ENCODE measurements around the gene CCDC196. TPM values are rescaled to one million over a fixed set of nuclear protein-coding genes. Genes with fewer than 3 reads are reported as not detected.
"Not testable (repeated sequence)": the region's sequence is repeated elsewhere in the genome, so short reads cannot be mapped to it uniquely, and the experiment has no call there.

Gene CCDC196
- total RNA-seq, 1 donor from 2014 or later = not detected

DNA sequence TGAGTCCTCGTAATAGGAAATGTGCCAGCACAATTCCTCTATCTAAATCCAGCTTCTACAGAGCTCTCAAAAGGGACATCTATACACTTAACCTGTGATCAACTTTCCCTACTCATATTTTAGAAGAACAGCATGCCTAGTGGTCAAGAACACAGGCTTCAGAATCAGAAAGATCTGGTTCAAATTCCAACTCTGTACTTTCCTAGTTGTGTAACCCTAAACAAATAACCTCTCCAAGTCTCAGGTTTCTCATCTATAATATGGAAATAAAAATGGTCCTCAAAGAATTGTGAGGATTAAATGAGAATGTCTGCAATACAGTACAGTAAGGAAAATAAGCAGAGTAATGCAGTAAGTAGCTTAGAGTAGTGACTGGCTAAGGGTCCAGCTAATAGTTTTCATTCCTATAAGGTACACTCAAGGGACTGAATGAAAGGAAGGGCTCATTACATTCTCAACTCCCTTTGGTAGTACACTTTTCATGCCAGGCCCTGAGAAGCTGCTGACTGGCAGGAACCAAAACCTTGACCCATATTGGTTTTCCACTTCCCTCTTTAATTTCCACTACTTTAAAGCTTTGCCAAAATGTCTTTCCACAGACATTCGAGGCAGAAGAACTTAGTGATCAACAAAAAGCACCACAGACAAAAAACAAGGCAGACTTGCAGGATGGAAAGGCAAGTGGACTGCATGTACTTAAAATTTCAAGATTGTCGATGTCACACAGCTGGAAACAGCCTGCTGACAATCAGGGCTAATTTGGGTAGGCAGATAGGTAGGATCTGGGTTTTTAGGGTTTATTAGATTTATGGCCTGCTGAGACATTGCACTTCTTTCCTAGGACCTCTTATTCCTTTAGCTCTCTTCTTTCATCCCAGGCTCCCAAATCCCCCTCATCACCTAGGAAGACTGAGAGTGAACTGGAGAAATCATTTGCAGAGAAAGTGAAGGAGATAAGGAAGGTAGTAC is 4.3 kb downstream of the CCDC196 start:
- ATAC-seq = no peak
- intact Hi-C loops (cut with DNase I) = no loop called here
- DNase-seq (ENCODE audit: low spot score) = no peak

GRCh38 chr14:66493750-66494149 is 7.6 kb downstream of the CCDC196 start:
- DNase-seq (ENCODE audit: low spot score) (no peak), ATAC-seq (no peak)
- intact Hi-C loops (cut with DNase I) = no loop called here

DNA sequence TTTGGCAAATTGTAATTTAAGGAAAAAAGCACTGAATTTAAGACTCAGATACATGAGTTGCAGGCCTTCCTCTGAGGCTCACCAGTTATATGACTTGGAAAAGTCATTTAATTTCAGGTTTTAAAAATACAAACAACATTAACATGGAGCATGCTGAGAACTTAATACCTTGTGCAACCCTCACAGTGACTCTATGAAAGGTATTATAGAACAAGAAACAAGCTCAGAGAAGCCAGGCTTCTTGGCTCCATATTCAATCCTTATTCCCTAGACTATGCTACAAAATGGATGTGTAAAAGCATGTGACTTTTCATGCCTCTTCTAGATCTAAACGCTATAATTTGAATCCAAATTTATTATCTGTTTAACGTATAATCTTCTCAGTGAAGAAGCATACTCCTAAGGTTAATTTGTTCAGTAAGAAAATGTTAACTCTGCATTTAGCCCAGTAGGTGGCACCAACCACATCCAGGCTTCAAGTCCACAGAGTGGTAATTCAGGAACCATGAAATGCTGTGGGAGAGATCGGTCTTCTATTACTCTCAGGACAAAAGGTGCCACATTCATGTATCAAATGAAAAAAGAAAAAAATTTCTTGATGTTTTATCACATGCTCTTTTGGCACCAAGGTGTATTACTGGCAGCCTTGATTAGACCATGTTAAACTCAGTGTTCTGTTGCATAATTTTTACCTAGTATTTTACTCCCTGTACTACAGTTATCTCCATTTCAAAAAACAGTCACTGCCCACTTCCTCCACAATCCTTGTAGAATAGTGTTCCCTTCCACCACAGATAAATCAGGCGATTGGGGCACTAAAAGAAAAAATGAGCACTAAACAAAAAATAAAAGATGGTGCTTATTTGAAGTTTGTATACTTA is 9.3 kb downstream of the CCDC196 start:
- DNase-seq (ENCODE audit: low spot score) (no peak), ATAC-seq (peak; percentile 87)
- intact Hi-C loops (cut with DNase I) = no loop called here

GRCh38 chr14:66496188-66496807 is 10.1 kb downstream of the CCDC196 start:
- no peak for DNase-seq (ENCODE audit: low spot score)
- intact Hi-C loops (cut with DNase I) = no loop called here
- ATAC-seq = no peak

- no peak for DNase-seq (ENCODE audit: low spot score)
- intact Hi-C loops (cut with DNase I) = no loop called here
- ATAC-seq = no peak
Observed at GRCh38 chr14:66496911-66497310, 10.7 kb downstream of the CCDC196 start.

GRCh38 chr14:66498311-66498710 is 12.1 kb downstream of the CCDC196 start:
- intact Hi-C loops (cut with DNase I) = no loop called here

DNA sequence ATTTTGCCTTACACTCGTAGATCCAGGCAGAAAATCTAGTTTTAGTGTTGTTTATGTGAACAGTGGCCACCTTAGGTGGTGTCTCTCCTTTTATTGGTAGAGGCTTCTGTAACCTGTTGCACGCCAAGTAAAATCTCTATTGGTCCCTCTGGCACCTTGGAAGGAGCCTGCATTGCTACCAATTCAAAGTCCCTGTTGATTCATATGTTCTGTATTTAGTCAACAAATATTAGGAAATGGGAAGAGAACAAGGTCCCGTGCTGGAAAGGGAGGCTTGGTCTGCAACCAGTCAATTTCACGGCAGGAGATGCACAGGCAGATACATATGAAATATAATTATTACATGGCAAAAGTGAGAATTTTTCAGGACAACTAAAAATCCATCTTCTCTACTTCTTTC is 15.4 kb downstream of the CCDC196 start:
- no peak for DNase-seq (ENCODE audit: low spot score)
- ATAC-seq = no peak
- intact Hi-C loops (cut with DNase I) = no loop called here

More at GRCh38 chr14:66498311-66498710, 12.1 kb downstream of the CCDC196 start:
- no peak for DNase-seq (ENCODE audit: low spot score)
- no peak for ATAC-seq

DNA sequence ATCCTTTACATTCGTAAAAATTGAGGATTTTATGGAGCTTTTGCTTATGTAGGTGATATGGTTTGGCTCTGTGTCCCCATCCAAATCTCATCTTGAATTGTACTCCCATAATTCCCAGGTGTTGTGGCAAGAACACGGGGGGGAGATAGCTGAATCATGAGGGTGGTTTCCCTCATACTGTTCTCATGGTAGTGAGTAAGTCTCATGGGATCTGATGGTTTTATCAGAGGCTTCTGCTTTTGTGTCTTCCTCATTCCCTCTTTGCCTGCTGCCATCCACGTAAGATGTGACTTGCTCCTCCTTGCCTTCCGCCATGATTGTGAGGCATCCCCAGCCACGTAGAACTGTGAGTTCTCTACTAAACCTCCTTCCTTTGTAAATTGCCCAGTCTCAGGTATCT is 16.7 kb downstream of the CCDC196 start:
- intact Hi-C loops (cut with DNase I); DNase-seq (ENCODE audit: low spot score); ATAC-seq: not testable (repeated sequence)

DNA sequence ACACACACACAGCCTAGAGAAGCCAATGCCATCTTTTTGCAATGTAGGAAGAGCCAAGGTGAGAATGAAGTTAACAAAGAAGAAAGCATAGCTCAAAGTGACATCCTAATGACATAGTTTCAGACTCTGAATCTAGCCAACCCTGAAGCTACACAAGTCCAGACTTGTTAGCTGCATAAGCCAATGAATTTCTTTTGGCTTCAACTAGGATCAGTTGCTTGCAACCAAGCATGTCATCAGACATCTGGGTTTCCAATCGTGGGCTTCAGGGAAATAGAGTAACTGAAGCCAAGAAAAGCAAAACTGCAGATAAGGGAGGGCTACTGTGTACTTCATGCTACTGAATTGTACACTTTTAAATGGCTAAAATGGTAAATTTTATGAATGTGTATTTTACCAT is 17.4 kb downstream of the CCDC196 start:
- intact Hi-C loops (cut with DNase I) = no loop called here
- DNase-seq (ENCODE audit: low spot score) (no peak), ATAC-seq (no peak)

- intact Hi-C loops (cut with DNase I) = no loop called here
Observed at GRCh38 chr14:66507181-66507721, 21.1 kb downstream of the CCDC196 start.

DNA sequence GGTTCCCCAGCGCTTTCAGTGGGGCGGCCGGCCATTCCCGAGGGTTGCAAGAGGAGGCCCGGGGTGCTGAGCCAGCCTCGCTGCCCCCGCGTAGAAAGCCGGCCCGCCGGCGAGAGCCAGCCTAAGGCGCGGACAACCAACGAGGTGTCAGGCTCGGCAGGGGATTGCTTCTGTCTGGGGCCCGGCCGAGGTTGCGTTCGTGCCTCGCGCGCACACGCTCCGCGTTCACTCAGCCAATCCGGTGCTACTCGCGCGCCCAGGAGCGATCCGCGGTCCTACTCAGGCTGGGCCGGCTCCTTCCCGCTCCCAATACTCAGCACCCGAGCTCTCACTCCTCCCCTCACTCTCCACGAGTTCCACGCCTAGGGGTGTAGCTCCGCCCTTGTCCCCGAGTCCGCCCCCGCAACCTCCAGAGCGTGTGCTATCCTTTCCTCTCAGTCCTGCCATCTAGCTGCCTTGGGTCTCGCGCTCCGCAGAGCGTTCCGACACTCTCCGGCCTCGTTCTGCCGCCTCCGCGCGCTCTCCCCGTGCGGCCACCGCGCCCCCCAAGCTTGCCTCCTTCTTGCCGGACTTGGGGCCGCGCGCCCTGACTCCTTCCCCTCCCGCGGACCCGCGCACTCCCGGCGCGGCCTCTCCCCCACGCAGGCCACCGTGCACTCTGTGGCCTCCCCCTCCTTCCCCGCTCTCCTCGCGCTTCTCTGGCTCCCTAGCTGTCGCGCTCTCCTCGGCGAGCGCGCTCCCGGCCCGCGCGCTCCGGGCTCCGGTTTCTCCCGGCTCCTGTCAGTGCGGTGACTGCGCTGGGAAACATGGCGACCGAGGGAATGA is 21.8 kb downstream of the CCDC196 start, which contains the start of gene GPHN:
Gene GPHN (plus strand): TSS at position 426 of the 825 bp plus-strand sequence.
- intact Hi-C loops (cut with DNase I) = no loop called here
- peak; percentile 96 for DNase-seq (ENCODE audit: low spot score)
- peak; percentile 99 for ATAC-seq

More at GRCh38 chr14:66507181-66507721, 21.1 kb downstream of the CCDC196 start:
- no peak for DNase-seq (ENCODE audit: low spot score)
- peak; percentile 40 for ATAC-seq

DNA sequence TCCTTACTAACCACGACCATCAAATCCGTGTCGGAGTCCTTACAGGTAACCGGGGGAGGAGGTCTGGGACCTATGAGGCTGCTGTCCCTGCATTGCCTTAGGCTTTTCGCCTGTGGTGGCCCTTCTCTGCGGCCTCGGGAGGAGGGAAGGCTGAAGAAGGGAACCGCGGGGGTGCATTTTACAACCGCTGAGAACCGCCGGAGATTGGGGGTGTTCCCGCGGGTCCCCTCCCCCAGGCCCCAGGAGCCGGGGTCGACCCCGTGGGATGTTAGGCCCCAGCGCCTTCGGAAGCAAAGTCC is 22.3 kb downstream of the CCDC196 start:
- ATAC-seq (no peak), DNase-seq (ENCODE audit: low spot score) (peak; percentile 65)
- intact Hi-C loops (cut with DNase I) = no loop called here

DNA sequence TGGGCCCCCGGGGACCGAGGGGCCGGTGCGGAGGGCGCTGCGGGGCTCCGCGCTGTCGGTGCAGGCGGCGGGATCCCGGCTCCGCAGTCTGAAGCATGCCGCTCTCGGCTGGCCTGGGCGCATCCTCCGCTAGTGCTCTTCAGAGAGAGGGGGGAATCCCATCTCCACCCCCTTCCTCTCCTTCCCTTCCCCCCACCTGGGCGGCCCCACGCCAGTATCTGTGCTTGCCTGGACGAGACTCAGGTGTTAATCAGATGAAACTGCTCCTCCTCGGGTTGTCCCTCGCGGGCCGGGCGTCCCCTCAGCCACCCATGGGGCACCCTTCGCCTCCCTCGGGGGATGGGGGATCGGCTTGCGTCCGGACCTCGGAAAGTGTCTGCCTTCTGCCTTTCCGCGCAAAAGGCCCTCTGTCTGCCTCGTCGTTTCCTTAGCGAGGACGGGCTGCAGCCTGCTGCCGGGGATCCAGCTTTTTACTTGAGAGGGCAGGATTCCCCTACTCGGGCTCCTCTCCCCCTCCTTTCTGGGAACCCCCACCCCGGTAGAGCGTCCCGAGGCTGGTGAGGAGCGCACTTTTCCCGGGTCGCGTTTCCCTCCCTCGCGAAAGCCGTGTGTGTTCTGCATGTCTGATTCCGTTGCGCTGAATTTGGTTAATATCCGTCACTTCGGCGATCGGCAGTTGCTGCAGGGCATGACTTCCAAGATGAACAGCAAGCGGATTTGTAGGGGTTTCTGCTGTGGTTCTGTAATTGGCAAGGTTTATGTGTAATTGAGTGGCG is 22.9 kb downstream of the CCDC196 start:
- ATAC-seq (peak; percentile 1), DNase-seq (ENCODE audit: low spot score) (peak; percentile 71)
- intact Hi-C loops (cut with DNase I) = no loop called here

GRCh38 chr14:66509874-66510273 is 23.7 kb downstream of the CCDC196 start:
- intact Hi-C loops (cut with DNase I) = no loop called here
- no peak for DNase-seq (ENCODE audit: low spot score)
- ATAC-seq = no peak

- DNase-seq (ENCODE audit: low spot score) (no peak), ATAC-seq (no peak)
- intact Hi-C loops (cut with DNase I) = no loop called here
Observed at GRCh38 chr14:66511849-66512248, 25.7 kb downstream of the CCDC196 start.

GRCh38 chr14:66514213-66514612 is 28.0 kb downstream of the CCDC196 start:
- intact Hi-C loops (cut with DNase I) = no loop called here
- ATAC-seq = no peak
- no peak for DNase-seq (ENCODE audit: low spot score)

DNA sequence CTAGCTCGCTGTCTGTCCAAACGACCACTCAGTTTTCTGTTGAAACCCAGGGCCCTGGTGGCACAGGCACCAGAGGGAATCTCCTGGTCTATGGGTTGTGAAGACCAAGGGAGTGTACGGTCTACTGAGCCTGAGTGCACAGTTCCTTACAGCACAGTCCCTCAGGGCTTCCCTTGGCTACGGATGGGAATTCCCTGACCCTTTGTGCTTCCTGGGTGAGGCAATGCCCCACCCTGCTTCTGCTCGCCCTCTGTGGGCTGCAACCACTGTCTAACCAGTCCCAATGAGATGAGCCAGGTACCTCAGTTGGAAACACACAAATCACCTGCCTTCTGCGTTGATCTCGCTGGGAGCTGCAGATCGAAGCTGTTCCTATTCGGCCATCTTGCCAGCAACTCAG is 44.4 kb downstream of the CCDC196 start:
- DNase-seq (ENCODE audit: low spot score) (no peak), ATAC-seq (no peak)
- intact Hi-C loops (cut with DNase I) = no loop called here

GRCh38 chr14:66539034-66539433 is 52.9 kb downstream of the CCDC196 start:
- no peak for DNase-seq (ENCODE audit: low spot score)
- no peak for ATAC-seq
- intact Hi-C loops (cut with DNase I) = no loop called here
